CD14-positive monocyte (primary cell): Measurements from ENCODE around the gene BTBD9. TPM values are rescaled to one million over a fixed set of nuclear protein-coding genes. Genes with fewer than 3 reads are reported as not detected.

Source experiments
- DNase-seq, 3 donors: peaks; one replicate each; pipeline ENCODE4 v3.0.0-alpha.2; 2011 to 2022
- H2AFZ ChIP-seq: 2 replicates; pipeline ENCODE4 v1.6.0; 2012; ENCODE audit warnings: mild to moderate bottlenecking, low read depth, low read length, inconsistent platforms; ENCODE audit not compliant: insufficient read depth, poor library complexity, severe bottlenecking
- H3K27ac ChIP-seq, 2 donors: 1 replicate in 1 of 2; 2 replicates in 1 of 2; pipeline ENCODE4 v1.5.1; 2012 to 2013; ENCODE audit warnings: low read length in 2 of 2, control low read depth in 1 of 2, inconsistent platforms in 1 of 2, low read depth in 1 of 2, mild to moderate bottlenecking in 1 of 2
- H3K27me3 ChIP-seq, 2 donors: one replicate each; pipeline versions ENCODE4 v1.6.0 to v1.6.1; 2011 to 2013; ENCODE audit warnings: low read length in 2 of 2; ENCODE audit not compliant: control insufficient read depth in 2 of 2, insufficient read depth in 2 of 2
- H3K36me3 ChIP-seq, 2 donors: replicated peaks in 1 of 2; 1 replicate in 1 of 2; 2 replicates in 1 of 2; pipeline versions ENCODE4 v1.5.1 to v1.6.1; 2012 to 2013; ENCODE audit warnings: low read length in 2 of 2, control low read depth in 1 of 2, inconsistent platforms in 1 of 2, mild to moderate bottlenecking in 1 of 2; ENCODE audit not compliant: insufficient read depth in 2 of 2, control insufficient read depth in 1 of 2
- H3K4me1 ChIP-seq, 2 donors: 1 replicate in 1 of 2; 2 replicates in 1 of 2; pipeline versions ENCODE4 v1.5.1 to v1.6.1; 2012 to 2013; ENCODE audit warnings: low read length in 2 of 2, control low read depth in 1 of 2, inconsistent platforms in 1 of 2, mild to moderate bottlenecking in 1 of 2, moderate library complexity in 1 of 2; ENCODE audit not compliant: insufficient read depth in 2 of 2, control insufficient read depth in 1 of 2
- H3K4me2 ChIP-seq: replicated peaks from 2 replicates; pipeline ENCODE3; 2012; ENCODE audit warnings: low read length, moderate library complexity, mild to moderate bottlenecking; ENCODE audit not compliant: poor library complexity, severe bottlenecking; ENCODE audit errors: extremely low read depth
- H3K4me3 ChIP-seq, 3 experiments: fragments of 200-600 bp in 1 of 3; sonication (generic) in 1 of 3; replicated peaks in 1 of 3; 1 replicate in 2 of 3; 2 replicates in 1 of 3; pipeline ENCODE4 v1.5.1; 2011 to 2013; ENCODE audit warnings: low read length in 3 of 3, mild to moderate bottlenecking in 3 of 3, control low read depth in 2 of 3, low read depth in 2 of 3, inconsistent platforms in 1 of 3, moderate library complexity in 1 of 3
- H3K79me2 ChIP-seq: 2 replicates; pipeline ENCODE4 v1.6.0; 2012; ENCODE audit warnings: mild to moderate bottlenecking, control low read depth, inconsistent platforms, low read length, moderate library complexity; ENCODE audit not compliant: insufficient read depth
- H3K9ac ChIP-seq: 2 replicates; pipeline ENCODE4 v1.6.0; 2017; ENCODE audit warnings: low read length, mild to moderate bottlenecking; ENCODE audit not compliant: insufficient read depth, poor library complexity, severe bottlenecking
- H3K9me3 ChIP-seq, 2 donors: replicated peaks in 1 of 2; 1 replicate in 1 of 2; 2 replicates in 1 of 2; pipeline versions ENCODE4 v1.5.1 to v1.6.1; 2012 to 2013; ENCODE audit warnings: low read length in 2 of 2, control low read depth in 1 of 2; ENCODE audit not compliant: control insufficient read depth in 1 of 2, insufficient read depth in 1 of 2
- H4K20me1 ChIP-seq: 2 replicates; pipeline ENCODE4 v1.6.0; 2012; ENCODE audit warnings: mild to moderate bottlenecking, low read length, control low read depth, moderate library complexity; ENCODE audit not compliant: insufficient read depth
- H3K27ac Mint-ChIP-seq, 7 donors: one replicate each; pipeline ENCODE4 v1.8.0; 2020; ENCODE audit warnings: mild to moderate bottlenecking in 7 of 7, mixed read lengths in 7 of 7, moderate library complexity in 6 of 7, inconsistent platforms in 2 of 7
- H3K27me3 Mint-ChIP-seq, 3 donors: one replicate each; pipeline ENCODE4 v1.8.0; 2021 to 2022; ENCODE audit warnings: low read depth in 3 of 3, mild to moderate bottlenecking in 3 of 3, mixed read lengths in 3 of 3, moderate library complexity in 3 of 3, inconsistent platforms in 1 of 3
- H3K36me3 Mint-ChIP-seq, 2 donors: one replicate each; pipeline ENCODE4 v1.8.0; 2020; ENCODE audit warnings: mixed read lengths in 2 of 2, inconsistent platforms in 1 of 2, mild to moderate bottlenecking in 1 of 2
- H3K4me1 Mint-ChIP-seq: one replicate; pipeline ENCODE4 v1.8.0; 2020; ENCODE audit warnings: mild to moderate bottlenecking, mixed read lengths
- H3K4me3 Mint-ChIP-seq, 2 donors: one replicate each; pipeline ENCODE4 v1.8.0; 2020; ENCODE audit warnings: mild to moderate bottlenecking in 2 of 2, mixed read lengths in 2 of 2, moderate library complexity in 1 of 2
- H3K9me3 Mint-ChIP-seq, 7 donors: one replicate each; pipeline ENCODE4 v1.8.0; 2020 to 2022; ENCODE audit warnings: mixed read lengths in 7 of 7, mild to moderate bottlenecking in 6 of 7, moderate library complexity in 6 of 7, inconsistent platforms in 2 of 7
- WGBS: methylation state at CpG from one replicate; pipeline ENCODE4 v1.1.5; 2013; ENCODE audit warnings: missing lambda C conversion rate; ENCODE audit not compliant: insufficient coverage; 5-methylcytosine and 5-hydroxymethylcytosine counted together
- intact Hi-C, 2 donors: fragments of 100-400 bp; cut with micrococcal nuclease; formaldehyde crosslinking; loops; one replicate each; pipeline versions ENCODE4 v1.15.0 to v1.15.1; 2023
- polyA plus RNA-seq, 3 donors: library from polyadenylated mRNA; depleted of rRNA in 1 of 3; unstranded in 2 of 3; stranded (reverse) in 1 of 3; fragments of 300-500 nt in 2 of 3; fragments of >200 nt in 1 of 3; fragmentation: Illumina TruSeq in 2 of 3; gene quantifications; 1 replicate in 2 of 3; 2 replicates in 1 of 3; pipeline ENCODE4 v1.2.3, GENCODE V29; 2012 to 2021
- TF ChIP-seq, protein P1 (sequence below): fragments of 200-600 bp; IDR thresholded peaks from one replicate; pipeline ENCODE4 v1.8.0; 2022; ENCODE audit warnings: antibody characterized with exemption, mild to moderate bottlenecking

Gene BTBD9
- polyA plus RNA-seq, 3 donors = 5.2 to 7.5 (median 6.2) TPM

GRCh38 chr6:38152620-38153019, 487.1 kb downstream of the BTBD9 start:
- Histone ChIP-seq H3K36me3 (peaks cover 20 to 65% of the 10 kb centered on the region in 2 donors), H3K27me3 (no peaks in the 10 kb centered on the region), H3K27ac (peak overlapping the region in 1 of 2 donors; percentile 33), H2AFZ (no peak overlapping the region), H3K9me3 (no peaks in the 10 kb centered on the region), H3K4me2 (no peak overlapping the region), H4K20me1 (peaks cover 85% of the 10 kb centered on the region), H3K79me2 (no peaks in the 10 kb centered on the region), H3K4me1 (peaks cover 13 to 16% of the 10 kb centered on the region in 2 donors), H3K9ac (no peak overlapping the region), H3K4me3 (no peak overlapping the region)
- peak overlapping the region in 5 of 7 donors; percentile 60 to 85 (median 70) for H3K27ac Mint-ChIP-seq
- TF ChIP-seq, protein P1, sequence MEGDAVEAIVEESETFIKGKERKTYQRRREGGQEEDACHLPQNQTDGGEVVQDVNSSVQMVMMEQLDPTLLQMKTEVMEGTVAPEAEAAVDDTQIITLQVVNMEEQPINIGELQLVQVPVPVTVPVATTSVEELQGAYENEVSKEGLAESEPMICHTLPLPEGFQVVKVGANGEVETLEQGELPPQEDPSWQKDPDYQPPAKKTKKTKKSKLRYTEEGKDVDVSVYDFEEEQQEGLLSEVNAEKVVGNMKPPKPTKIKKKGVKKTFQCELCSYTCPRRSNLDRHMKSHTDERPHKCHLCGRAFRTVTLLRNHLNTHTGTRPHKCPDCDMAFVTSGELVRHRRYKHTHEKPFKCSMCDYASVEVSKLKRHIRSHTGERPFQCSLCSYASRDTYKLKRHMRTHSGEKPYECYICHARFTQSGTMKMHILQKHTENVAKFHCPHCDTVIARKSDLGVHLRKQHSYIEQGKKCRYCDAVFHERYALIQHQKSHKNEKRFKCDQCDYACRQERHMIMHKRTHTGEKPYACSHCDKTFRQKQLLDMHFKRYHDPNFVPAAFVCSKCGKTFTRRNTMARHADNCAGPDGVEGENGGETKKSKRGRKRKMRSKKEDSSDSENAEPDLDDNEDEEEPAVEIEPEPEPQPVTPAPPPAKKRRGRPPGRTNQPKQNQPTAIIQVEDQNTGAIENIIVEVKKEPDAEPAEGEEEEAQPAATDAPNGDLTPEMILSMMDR = no peak
- no peak for DNase-seq
- H3K27me3 Mint-ChIP-seq = peaks cover 0 to 6% (median 3%) of the 10 kb centered on the region in 3 donors
- peaks cover 19% of the 10 kb centered on the region for H3K4me1 Mint-ChIP-seq
- no peaks in the 10 kb centered on the region for H3K9me3 Mint-ChIP-seq
- intact Hi-C loops = no loop called here
- H3K36me3 Mint-ChIP-seq = peaks cover 42 to 68% of the 10 kb centered on the region in 2 donors
- no peak overlapping the region for H3K4me3 Mint-ChIP-seq
- WGBS = no CpG with 5 or more reads among the region's 8 CpGs

- Mint-ChIP-seq H3K27ac (peak overlapping the region in 6 of 7 donors; percentile 26 to 67 (median 50)), H3K4me1 (peaks cover 19% of the 10 kb centered on the region), H3K9me3 (no peaks in the 10 kb centered on the region), H3K4me3 (no peak overlapping the region), H3K27me3 (peaks cover 0 to 6% (median 3%) of the 10 kb centered on the region in 3 donors), H3K36me3 (peaks cover 43 to 63% of the 10 kb centered on the region in 2 donors)
- no peak overlapping the region for H3K9ac ChIP-seq
- H3K4me1 ChIP-seq = peaks cover 13 to 16% of the 10 kb centered on the region in 2 donors
- no peak for DNase-seq
- TF ChIP-seq, protein P1 = no peak
- no peaks in the 10 kb centered on the region for H3K79me2 ChIP-seq
- no peaks in the 10 kb centered on the region for H3K9me3 ChIP-seq
- H3K27ac ChIP-seq = peak overlapping the region in 1 of 2 donors; percentile 11
- H3K27me3 ChIP-seq = no peaks in the 10 kb centered on the region
- intact Hi-C loops = no loop called here
- peaks cover 20 to 73% of the 10 kb centered on the region in 2 donors for H3K36me3 ChIP-seq
- H3K4me3 ChIP-seq = no peak overlapping the region
- H4K20me1 ChIP-seq = peaks cover 93% of the 10 kb centered on the region
- H3K4me2 ChIP-seq = no peak overlapping the region
- WGBS = 95% methylated on average over 20 of the region's 22 CpGs
- H2AFZ ChIP-seq = no peak overlapping the region
These were observed 487.9 kb downstream of the BTBD9 start for GRCh38 chr6:38151580-38152500.
